Measurements from ENCODE around the gene POLRMT.
A peak's percentile ranks its signal among the peaks of the same experiment; 100 is the strongest.
"Not testable (repeated sequence)": the region's sequence is repeated elsewhere in the genome, so short reads cannot be mapped to it uniquely, and the experiment has no call there.

The POLRMT gene

GRCh38 chr19:633068-633785 is at the start of gene POLRMT:
Gene POLRMT, minus strand, starts transcription at chr19:633537. Its CDS starts 25 bp downstream, at chr19:633512.
- DNase-seq, result peak; percentile 99

- DNase-seq, result no peak
Observed at GRCh38 chr19:682678-683320, 49.5 kb upstream of the POLRMT start.

GRCh38 chr19:681029-682019 is 48.0 kb upstream of the POLRMT start:
- DNase-seq, result peak; percentile 98

- peak; percentile 100 for DNase-seq
Observed at GRCh38 chr19:680287-681028, 47.1 kb upstream of the POLRMT start.

GRCh38 chr19:679418-680286 is 46.3 kb upstream of the POLRMT start:
- DNase-seq, result peak; percentile 48

GRCh38 chr19:678791-679388 is 45.6 kb upstream of the POLRMT start:
- DNase-seq, result no peak

- DNase-seq, result no peak
Observed at GRCh38 chr19:677601-678436, 44.5 kb upstream of the POLRMT start.

GRCh38 chr19:677201-677600 is 43.9 kb upstream of the POLRMT start:
- DNase-seq, result no peak

GRCh38 chr19:676339-677105 is 43.2 kb upstream of the POLRMT start, which contains the start of gene FSTL3:
Gene FSTL3, plus strand, starts transcription at chr19:676392. Its CDS starts 32 bp downstream, at chr19:676424.
- DNase-seq, result no peak

GRCh38 chr19:676007-676338 is 42.6 kb upstream of the POLRMT start:
- DNase-seq, result no peak

GRCh38 chr19:674282-675151 is 41.2 kb upstream of the POLRMT start:
- DNase-seq, result no peak

GRCh38 chr19:670609-671075 is 37.3 kb upstream of the POLRMT start:
- DNase-seq, result no peak

GRCh38 chr19:668675-669434 is 35.5 kb upstream of the POLRMT start:
- DNase-seq, result not testable (repeated sequence)

- DNase-seq, result not testable (repeated sequence)
Observed at GRCh38 chr19:666985-667573, 33.7 kb upstream of the POLRMT start.

- DNase-seq, result peak; percentile 87
Observed at GRCh38 chr19:664913-665443, 31.6 kb upstream of the POLRMT start.

- DNase-seq, result no peak
Observed at GRCh38 chr19:663682-664117, 30.4 kb upstream of the POLRMT start.
